Pancreas (tissue), 10 donors: ENCODE measurements around the gene CDK9. TPM values are rescaled to one million over a fixed set of nuclear protein-coding genes. Genes with fewer than 3 reads are reported as not detected.
A peak's percentile ranks its signal among the peaks of the same experiment; 100 is the strongest.

Source experiments
- ATAC-seq, 4 donors: fragments of 200-7000 bp; cut with Tn5 transposase; one replicate each; pipeline versions ENCODE4 v1.8.0 to v1.9.1; 2020; ENCODE audit warnings: mild to moderate bottlenecking in 4 of 4, moderate library complexity in 4 of 4
- DNase-seq, 6 donors: peaks; one replicate each; pipeline ENCODE4 v3.0.0-alpha.2; 2020
- FAIRE-seq: peaks from 2 replicates; lab custom pipeline; 2012; peaks lifted over from hg19 to GRCh38; lab: Jason Lieb, UNC
- H3K27ac ChIP-seq, 4 donors: fragments of 200-600 bp; sonication (generic); 1 replicate in 3 of 4; 2 replicates in 1 of 4; pipeline versions ENCODE4 v1.5.0 to v1.8.0; 2020
- H3K27me3 ChIP-seq, 4 donors: fragments of 200-600 bp; one replicate each; pipeline ENCODE4 v1.8.0; 2021
- H3K36me3 ChIP-seq, 3 donors: fragments of 200-600 bp; sonication (generic) in 1 of 3; one replicate each; pipeline versions ENCODE4 v1.5.0 to v1.8.0; 2020 to 2021
- H3K4me1 ChIP-seq, 3 donors: fragments of 200-600 bp; one replicate each; pipeline ENCODE4 v1.8.0; 2021
- H3K4me3 ChIP-seq, 4 donors: fragments of 200-600 bp; sonication (generic) in 2 of 4; one replicate each; pipeline versions ENCODE4 v1.5.0 to v1.8.0; 2020 to 2021
- H3K9me3 ChIP-seq, 4 donors: fragments of 200-600 bp; one replicate each; pipeline ENCODE4 v1.8.0; 2021
- CTCF ChIP-seq, 4 donors: fragments of 200-600 bp; sonication (generic) in 3 of 4; IDR thresholded peaks; one replicate each; pipeline versions ENCODE4 v1.5.0 to v1.8.0; 2021; ENCODE audit warnings: antibody characterized with exemption in 4 of 4
- WGBS, 2 donors: extraction: QIAGEN DNeasy Blood & Tissue Kit; methylation state at CpG; one replicate each; pipeline ENCODE4 v1.1.7; 2013; 5-methylcytosine and 5-hydroxymethylcytosine counted together
- intact Hi-C, 3 donors: fragments of 100-400 bp; cut with DNase I; formaldehyde crosslinking; loops; one replicate each; pipeline versions ENCODE4 v1.11.1 to v1.14.2; 2022
- polyA plus RNA-seq, 2 donors: library from polyadenylated mRNA; stranded (reverse); fragments of 200-250 nt; gene quantifications; one replicate each; pipeline ENCODE4 v1.2.3, GENCODE V29; 2013
- total RNA-seq, 6 donors: library from RNA; stranded (reverse); fragmentation: NEBNext Ultra II Directional in 4 of 6; extraction: Animal tissue kit (Norgen Biotek cat#: 25700) in 4 of 6; gene quantifications; one replicate each; pipeline versions ENCODE4 v1.2.1 to v1.2.4, GENCODE V29; 2021 to 2023
- donor health status: healthy with polysubstance abuse.
- donor health status: DM: no; HTN: no; CAD: no; lungs with moderate emphysema.
- donor health status: DM: no; HTN: no; CAD: no.
- donor health status: control.
- donor health status: control.
- donor health status: Bipolar disorder and iron deficiency.
- donor health status: DM: yes; HTN: yes; CAD: no.
- donor health status: DM: no; HTN: no; CAD: no.
- donor health status: DM: no; HTN: no; CAD: no.
- donor health status: DM: yes; HTN: yes; CAD: no.

The CDK9 gene
- total and polyA plus RNA-seq, 8 donors: 33.9 to 119 (median 46.3) TPM

- peak in 2 of 6 donors; percentile 64 to 80 for DNase-seq
- Histone ChIP-seq H3K36me3 (peaks cover 0 to 17% (median 10%) of the 10 kb centered on the region in 3 donors), H3K9me3 (no peaks in the 10 kb centered on the region), H3K4me1 (peaks cover 11 to 16% (median 16%) of the 10 kb centered on the region in 3 donors), H3K4me3 (no peak overlapping the region), H3K27me3 (no peaks in the 10 kb centered on the region), H3K27ac (peak overlapping the region in 2 of 4 donors; percentile 22 to 52)
- no peak for ATAC-seq
- TF ChIP-seq CTCF (IDR thresholded peaks at IDR 0.05): no peak
- intact Hi-C loops: no loop called here
- FAIRE-seq: no peak
- 75 to 88% methylated on average over 20 of the region's 20 CpGs for WGBS, 2 donors
These were observed 2.5 kb upstream of the CDK9 start for GRCh38 chr9:127783111-127784008.

GRCh38 chr9:127785023-127785932, 556 bp upstream of the CDK9 start:
- Histone ChIP-seq H3K4me1 (peaks cover 17 to 34% (median 25%) of the 10 kb centered on the region in 3 donors), H3K9me3 (no peaks in the 10 kb centered on the region), H3K27ac (peak overlapping the region; percentile 84 to 93 (median 90)), H3K4me3 (peak overlapping the region; percentile 73 to 100 (median 98)), H3K27me3 (no peaks in the 10 kb centered on the region), H3K36me3 (peaks cover 5 to 36% (median 27%) of the 10 kb centered on the region in 3 donors)
- 0 to 1% methylated on average over 51 to 113 of the region's 123 CpGs for WGBS, 2 donors
- intact Hi-C loops: no loop called here
- no peak for FAIRE-seq
- TF ChIP-seq CTCF (IDR thresholded peaks at IDR 0.05): peak; percentile 80 to 94 (median 94)
- peak; percentile 84 to 97 (median 91) for DNase-seq
- ATAC-seq: peak; percentile 68 to 77 (median 72)

- peaks cover 5 to 49% (median 40%) of the 10 kb centered on the region in 3 donors for H3K36me3 ChIP-seq
- peak overlapping the region in 3 of 4 donors; percentile 83 to 93 (median 91) for H3K27ac ChIP-seq
- H3K4me3 ChIP-seq: peak overlapping the region; percentile 73 to 100 (median 98)
- FAIRE-seq: no peak
- no peak for DNase-seq
- 2% methylated on average over 12 of the region's 12 CpGs for WGBS, 2 donors
- no peaks in the 10 kb centered on the region for H3K9me3 ChIP-seq
- peak in 2 of 4 donors; percentile 6 to 11 for TF ChIP-seq CTCF (IDR thresholded peaks at IDR 0.05)
- no peaks in the 10 kb centered on the region for H3K27me3 ChIP-seq
- intact Hi-C loops: no loop called here
- no peak for ATAC-seq
- peaks cover 17 to 36% (median 25%) of the 10 kb centered on the region in 3 donors for H3K4me1 ChIP-seq
These were observed 905 bp downstream of the CDK9 start for GRCh38 chr9:127786773-127787104.

- Histone ChIP-seq H3K9me3 (no peaks in the 10 kb centered on the region), H3K4me1 (peaks cover 23 to 42% (median 32%) of the 10 kb centered on the region in 3 donors), H3K27me3 (no peaks in the 10 kb centered on the region), H3K36me3 (peaks cover 5 to 55% (median 42%) of the 10 kb centered on the region in 3 donors), H3K4me3 (peak overlapping the region in 1 of 4 donors; percentile 6), H3K27ac (peak overlapping the region; percentile 12 to 59 (median 52))
- TF ChIP-seq CTCF (IDR thresholded peaks at IDR 0.05): no peak
- ATAC-seq: peak; percentile 44 to 52 (median 46)
- intact Hi-C loops: no loop called here
- 48 to 49% methylated on average over 26 of the region's 26 CpGs for WGBS, 2 donors
- peak; percentile 71 to 91 (median 86) for DNase-seq
- FAIRE-seq: no peak
These were observed 2.6 kb downstream of the CDK9 start for GRCh38 chr9:127788337-127789011.
